COLO668 (cell line): ENCODE data around the gene KL.

Experiments
- DNase-seq: peaks from one replicate; lab custom pipeline; 2025; ENCODE audit not compliant: unreplicated experiment; lab: John Stamatoyannopoulos, UW

The KL gene

DNA sequence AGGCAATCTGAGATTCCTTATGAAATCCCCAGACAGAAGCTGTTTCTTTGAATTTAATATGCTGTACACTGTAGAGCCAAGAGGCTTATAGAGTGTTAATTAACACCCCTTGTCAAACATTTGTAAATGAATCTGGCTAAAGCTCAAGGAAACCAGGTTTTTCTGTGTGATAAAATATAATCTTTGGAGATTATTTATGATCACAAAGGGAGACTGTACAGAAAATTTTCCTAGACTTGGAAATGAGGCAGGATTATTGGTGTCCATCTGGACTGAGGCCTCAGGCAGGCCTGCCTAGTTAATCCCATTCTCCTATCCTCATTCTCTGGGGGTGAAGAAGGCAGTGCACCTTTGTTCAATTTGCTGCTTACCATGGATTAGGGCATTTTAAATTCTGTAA is 17.8 kb downstream of the KL start:
- DNase-seq = no peak

DNA sequence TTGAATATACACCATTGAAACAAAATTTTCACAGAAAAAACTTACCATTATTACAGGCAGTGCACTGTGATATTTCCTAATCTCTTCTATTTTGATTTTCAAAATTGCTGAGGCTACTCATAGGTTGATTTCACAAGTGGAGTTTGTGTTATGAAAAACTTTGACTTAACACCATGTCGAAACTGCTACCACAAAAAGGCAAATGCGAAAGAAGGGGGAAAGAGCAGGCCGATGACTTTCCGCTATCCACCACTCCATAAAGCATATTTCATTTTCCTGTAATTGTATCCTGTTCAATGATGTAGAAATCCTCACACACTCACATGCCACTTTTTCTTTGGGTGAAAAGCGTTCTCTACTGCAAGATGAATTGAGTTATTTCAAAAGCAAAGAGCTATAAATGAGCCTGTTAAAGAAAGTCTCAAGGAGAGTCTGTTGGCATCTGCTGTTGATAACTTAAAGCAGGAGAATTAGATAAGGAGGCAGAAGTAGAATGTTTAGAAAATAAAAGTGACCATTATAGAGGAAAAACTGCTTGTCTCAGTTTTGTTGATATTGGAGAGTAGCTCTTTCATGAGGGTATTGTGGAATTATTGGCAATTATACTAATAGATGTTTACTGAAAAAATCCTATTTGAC is 18.8 kb downstream of the KL start:
- no peak for DNase-seq

- no peak for DNase-seq
Observed at GRCh38 chr13:33037673-33038072, 21.4 kb downstream of the KL start.

GRCh38 chr13:33040090-33040489 is 23.9 kb downstream of the KL start:
- no peak for DNase-seq

- DNase-seq = no peak
Observed at GRCh38 chr13:33045851-33046592, 29.8 kb downstream of the KL start.

DNA sequence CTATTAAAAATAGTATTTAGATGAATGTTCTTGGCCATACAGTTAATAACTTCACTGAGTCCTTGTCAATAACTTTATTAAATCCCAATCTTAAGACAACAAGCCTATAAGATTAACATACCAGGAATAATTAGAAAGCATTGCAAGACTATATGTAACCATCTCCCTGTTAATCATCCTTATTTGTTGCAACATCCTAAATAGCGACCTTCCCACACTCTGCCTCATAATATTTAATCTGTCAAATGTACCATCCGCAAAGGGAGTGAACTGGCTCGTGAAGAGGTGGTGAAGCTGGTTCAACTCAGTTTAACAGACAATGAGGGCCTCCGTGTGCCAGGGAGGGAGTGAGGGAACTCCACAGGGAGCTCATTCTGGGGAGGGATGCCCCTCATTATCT is 33.9 kb downstream of the KL start:
- no peak for DNase-seq

GRCh38 chr13:33051632-33052031 is 35.4 kb downstream of the KL start:
- DNase-seq = no peak

DNA sequence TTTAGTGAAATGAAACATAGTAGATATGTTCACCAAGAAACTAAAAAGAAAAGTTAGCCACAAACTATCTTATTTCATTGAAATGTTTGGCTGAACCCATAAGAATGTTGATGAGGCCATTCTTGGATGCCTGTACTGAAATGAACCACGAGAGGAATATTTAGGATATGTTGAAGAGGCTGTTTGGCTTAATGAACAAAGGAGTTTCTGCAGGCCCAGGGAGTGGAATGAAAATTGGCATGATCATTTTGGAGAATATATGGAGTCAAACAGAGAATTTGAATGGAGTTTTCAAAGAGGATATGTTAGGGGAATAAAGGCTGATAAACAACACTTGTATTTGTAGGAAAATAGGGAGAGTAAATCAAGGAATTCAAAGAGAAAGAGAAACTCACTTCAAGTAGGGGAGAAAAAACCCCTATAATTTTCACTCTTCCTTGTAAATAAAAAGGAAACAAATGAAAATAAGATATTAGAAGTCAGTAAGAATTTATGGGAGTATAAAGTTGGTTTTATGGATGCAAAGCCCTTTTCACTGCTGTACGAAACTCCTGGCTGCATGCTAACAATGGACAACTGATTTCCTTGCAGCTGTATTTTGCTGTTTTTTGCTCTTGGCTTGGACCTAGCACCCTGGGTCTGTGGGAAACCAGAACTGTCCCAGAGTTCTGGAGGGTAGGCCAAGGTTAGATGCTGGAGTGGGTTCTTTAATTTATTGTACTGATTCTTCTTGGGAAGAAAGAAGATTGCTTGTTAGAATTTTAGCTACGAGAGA is 36.5 kb downstream of the KL start:
- no peak for DNase-seq

DNA sequence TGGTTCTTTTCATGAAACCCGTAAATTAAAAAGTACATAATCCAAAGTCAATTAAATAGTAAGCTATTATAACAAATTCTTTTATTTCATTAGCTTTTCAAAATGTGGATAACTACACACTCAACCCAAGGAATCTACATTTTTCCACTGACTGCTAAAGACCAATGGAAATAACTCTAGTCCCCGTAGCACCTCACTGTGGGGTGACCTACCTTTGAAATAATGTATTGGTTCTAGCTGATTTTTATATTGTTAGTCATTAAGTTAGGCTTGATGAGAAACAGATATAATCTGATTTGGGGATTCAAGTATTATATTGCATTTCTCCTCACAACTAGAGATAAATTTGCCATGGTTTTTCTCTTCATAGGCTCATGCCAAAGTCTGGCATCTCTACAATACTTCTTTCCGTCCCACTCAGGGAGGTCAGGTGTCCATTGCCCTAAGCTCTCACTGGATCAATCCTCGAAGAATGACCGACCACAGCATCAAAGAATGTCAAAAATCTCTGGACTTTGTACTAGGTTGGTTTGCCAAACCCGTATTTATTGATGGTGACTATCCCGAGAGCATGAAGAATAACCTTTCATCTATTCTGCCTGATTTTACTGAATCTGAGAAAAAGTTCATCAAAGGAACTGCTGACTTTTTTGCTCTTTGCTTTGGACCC is 37.3 kb downstream of the KL start:
- no peak for DNase-seq

- DNase-seq = no peak
Observed at GRCh38 chr13:33057019-33057780, 41.0 kb downstream of the KL start.

- DNase-seq = no peak
Observed at GRCh38 chr13:33058776-33059327, 42.6 kb downstream of the KL start.

- no peak for DNase-seq
Observed at GRCh38 chr13:33060815-33061214, 44.6 kb downstream of the KL start.

DNA sequence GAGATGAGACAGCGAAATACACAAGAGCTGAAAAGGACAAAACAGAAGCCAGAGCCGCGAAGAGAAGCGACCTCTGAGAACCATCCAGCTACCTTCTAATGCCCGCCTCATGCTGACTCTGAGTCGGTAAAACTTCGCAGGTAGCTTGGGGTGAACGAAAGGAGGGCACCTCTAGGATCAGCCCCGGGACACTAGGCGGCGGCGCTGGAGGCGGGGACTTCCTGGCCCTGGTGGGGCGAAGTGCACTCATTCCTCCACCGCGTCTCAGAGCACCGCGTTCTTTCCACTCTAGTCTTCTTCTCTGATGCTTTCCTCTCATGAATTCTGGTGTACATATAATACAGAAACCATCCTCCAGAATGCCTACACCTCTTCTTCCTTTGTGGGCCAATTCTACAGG is 50.1 kb downstream of the KL start:
- no peak for DNase-seq

- DNase-seq = no peak
Observed at GRCh38 chr13:33069365-33069764, 53.1 kb downstream of the KL start.

GRCh38 chr13:33070713-33071112 is 54.5 kb downstream of the KL start:
- no peak for DNase-seq

DNA sequence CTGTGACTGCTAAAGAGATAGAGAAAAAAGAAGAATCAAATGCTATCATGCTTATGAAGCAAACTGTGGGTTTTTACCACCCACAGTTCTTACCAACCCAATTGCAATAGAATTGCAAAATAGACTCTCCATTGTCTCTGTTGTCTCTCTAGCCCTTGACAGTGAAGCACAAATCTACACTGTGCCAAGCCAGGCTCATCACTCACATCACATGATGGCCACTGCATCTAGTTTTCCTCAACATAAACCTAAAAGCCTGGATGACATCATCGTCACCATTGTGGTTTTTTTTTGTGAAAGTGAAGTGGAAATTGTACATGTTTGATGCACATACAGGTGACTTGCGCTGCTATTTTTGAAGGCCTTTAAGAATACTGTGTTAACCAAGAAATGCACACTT is 56.1 kb downstream of the KL start:
- no peak for DNase-seq

DNA sequence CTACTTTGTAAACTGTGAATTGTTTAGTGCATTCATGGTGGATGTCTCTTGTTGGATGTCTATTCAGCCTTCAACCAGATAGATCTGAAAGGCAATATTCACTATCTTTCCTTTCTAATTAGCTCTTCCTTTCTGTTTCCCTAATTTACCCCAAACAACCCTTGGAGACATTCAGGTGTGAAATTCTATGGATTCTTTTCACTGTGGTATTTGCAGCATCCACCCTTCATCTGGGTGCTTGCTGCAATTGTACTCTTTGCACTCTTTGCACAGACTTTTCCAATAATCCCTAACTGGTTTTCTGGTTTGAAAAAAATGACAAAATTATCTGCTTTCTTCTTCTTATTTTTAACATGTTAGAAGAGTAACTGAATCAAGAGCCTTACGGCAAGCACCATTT is 56.5 kb downstream of the KL start:
- no peak for DNase-seq

GRCh38 chr13:33073338-33073737 is 57.1 kb downstream of the KL start:
- no peak for DNase-seq

DNA sequence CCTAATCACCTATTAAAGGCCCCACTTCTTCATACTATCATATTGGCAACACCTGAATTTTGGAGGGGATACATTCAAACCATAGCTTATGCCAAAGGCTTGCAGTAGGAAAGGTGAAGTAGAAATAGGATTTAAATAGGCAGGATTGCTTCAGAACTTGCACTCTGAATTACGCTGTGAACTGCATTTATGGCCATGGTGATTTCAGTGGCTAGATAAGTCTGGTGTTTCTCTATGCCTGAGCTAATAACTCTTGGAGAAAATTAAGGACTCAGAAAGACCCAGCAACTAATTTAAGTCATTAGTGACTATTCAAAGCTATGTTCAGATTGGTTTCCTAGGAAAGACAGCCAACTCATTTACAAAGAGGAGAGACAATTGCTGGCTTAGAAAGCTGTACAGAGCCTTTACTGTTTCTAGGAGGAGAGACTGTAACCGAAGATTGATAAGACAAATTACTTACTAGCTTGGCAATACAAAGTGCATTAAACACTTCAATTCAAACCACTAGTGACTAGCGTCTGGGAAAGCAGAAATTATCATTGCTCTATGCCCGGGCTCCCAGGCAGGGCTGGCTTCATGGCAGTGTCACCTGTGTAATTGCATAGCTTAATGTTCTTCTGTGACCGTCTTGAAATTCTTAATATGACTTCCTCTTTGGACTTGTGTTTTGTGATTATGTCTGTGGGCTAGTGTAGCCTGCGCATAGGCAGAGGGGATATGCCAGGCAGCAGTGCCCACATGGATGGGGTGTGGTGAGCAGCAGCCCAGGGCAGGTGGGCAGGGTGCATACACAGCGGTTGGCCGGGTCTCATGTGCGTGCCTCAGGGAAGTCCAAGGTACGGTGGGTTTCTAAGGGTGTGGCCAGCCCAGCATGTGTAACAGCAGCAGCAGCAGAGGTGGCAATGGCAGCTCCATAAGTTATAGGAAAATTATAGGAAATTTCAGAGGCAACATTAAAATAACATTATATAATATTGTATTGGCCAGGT is 60.1 kb downstream of the KL start:
- no peak for DNase-seq
